Fibroblast of lung (primary cell): ENCODE measurements around the gene PLB1.

Source experiments
- CTCF ChIP-seq, 2 donors: IDR thresholded peaks in 1 of 2; conservative IDR thresholded peaks in 1 of 2; 1 replicate in 1 of 2; 2 replicates in 1 of 2; pipeline ENCODE4 v1.5.1; 2011 to 2012; ENCODE audit warnings: low read length in 2 of 2, control low read depth in 1 of 2, inconsistent platforms in 1 of 2, low read depth in 1 of 2, mild to moderate bottlenecking in 1 of 2
- EZH2 ChIP-seq: IDR thresholded peaks from 2 replicates; pipeline ENCODE4 v1.5.1; 2012; ENCODE audit warnings: low read length, control low read depth, mild to moderate bottlenecking; ENCODE audit errors: missing control alignments

GRCh38 chr2:28565720-28566295 lies 69.9 kb downstream of the PLB1 start:
- TF ChIP-seq CTCF (conservative IDR thresholded peaks at IDR 0.05 in 1 of 2, IDR thresholded peaks at IDR 0.05 in 1 of 2; ENCODE audit: low read depth in 1 of 2, low read length in 2 of 2) (no peak), EZH2 (no peak)
